SHP77 treated with DMSO at 0.1 percent for 48 hours (cell line): Measurements from ENCODE around the gene CCBE1.
"Not testable (repeated sequence)": the region's sequence is repeated elsewhere in the genome, so short reads cannot be mapped to it uniquely, and the experiment has no call there.

ENCODE experiments used
- DNase-seq: peaks from one replicate; lab custom pipeline; 2025; lab: John Stamatoyannopoulos, UW

The CCBE1 gene

DNA sequence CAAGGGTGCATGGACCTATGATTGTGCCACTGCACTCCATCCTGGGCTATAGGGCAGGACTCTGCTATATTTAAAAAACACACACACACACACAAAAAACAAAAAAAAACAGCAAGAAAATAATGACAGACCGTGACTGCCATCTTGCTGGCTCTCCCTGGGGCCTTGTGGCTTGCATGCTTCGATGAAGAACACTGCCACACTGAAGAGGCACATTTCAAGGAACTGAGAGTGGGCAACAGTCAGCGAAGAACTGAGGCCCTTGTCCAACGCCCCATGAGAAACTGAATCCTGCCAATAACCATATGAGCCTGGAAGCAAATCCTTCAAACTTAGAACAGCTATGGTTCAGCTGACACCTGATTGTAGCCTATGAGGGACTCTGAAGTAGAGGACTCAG lies 158.1 kb downstream of the CCBE1 start:
- no peak for DNase-seq

DNA sequence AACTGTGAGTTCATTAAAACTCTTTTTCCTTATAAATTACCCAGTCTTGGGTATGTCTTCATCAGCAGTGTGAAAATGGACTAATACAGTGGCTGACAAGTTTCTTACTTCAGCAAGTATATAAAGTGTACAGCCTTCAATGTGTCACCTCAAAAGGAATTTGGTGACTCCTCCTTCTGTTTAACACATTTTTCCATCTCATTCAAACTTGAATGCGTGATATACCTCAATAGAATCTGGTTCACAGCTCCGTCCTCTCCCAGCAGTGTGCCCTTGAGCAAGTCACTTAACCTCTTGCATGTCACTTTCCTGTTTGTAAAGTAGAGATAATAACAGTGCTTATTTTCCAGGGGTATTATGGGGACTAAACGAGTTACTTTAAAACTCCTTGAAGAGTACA lies 159.6 kb downstream of the CCBE1 start:
- DNase-seq = no peak

DNA sequence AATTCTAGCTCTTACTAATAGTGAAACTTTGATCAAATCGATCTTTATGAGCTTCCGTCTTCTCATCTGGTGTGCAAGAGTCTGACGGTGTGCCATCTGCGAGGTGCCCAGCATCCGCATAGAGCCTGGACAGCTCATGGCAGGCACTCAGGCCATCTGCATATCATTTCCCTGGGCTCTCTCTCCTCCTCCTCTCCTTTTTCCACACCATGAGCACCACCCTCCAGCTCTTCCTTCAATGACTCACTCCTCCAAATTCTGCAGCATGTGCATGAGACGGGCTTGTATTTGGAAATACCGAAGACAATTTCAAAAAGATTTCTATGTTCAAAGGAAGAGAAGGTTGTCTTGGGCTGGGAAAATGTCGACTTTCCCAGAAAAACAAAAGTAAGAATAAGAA lies 161.1 kb downstream of the CCBE1 start:
- DNase-seq = no peak

- no peak for DNase-seq
Observed at GRCh38 chr18:59535055-59535454, 162.2 kb downstream of the CCBE1 start.

DNA sequence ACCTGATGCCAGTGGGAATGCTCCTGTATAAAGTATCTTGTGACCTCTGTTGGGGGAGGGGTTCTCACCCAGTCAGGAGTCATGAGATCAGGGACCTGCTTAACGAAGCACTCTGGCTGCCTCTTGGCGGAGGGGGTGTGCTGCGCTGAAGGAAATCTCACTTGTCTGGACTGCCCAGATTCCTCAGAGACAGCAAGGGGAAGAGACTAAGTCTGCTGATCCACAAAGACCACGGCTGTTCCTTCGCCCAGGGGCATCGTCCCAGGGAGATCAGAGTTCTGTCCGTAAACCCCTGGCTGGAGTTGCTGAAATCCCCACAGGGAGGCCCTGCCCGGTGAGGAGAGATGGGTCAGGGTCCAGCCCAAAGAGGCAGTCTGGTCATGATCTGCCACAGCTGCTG lies 168.4 kb downstream of the CCBE1 start:
- DNase-seq = no peak

GRCh38 chr18:59520562-59521355 lies 176.5 kb downstream of the CCBE1 start:
- no peak for DNase-seq

DNA sequence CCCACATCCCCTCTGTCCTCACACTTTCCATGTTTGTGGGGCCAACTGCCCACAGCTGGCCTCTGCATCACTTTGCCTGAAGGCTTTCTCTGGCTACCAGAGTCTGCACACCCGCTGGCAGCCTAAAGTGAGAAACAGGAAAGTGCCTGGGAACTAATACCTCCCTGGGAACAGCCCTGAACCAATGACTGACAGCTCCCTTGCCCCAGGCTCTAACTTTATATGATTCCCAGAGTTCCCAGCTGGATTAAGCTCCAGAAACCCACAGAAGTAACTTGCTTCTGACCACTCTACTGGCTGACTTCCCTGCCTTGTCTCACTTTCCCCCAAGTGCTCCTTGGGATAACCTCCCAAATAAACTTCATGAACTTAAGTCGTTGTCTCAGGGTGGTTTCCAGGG lies 178.5 kb downstream of the CCBE1 start:
- DNase-seq = no peak

DNA sequence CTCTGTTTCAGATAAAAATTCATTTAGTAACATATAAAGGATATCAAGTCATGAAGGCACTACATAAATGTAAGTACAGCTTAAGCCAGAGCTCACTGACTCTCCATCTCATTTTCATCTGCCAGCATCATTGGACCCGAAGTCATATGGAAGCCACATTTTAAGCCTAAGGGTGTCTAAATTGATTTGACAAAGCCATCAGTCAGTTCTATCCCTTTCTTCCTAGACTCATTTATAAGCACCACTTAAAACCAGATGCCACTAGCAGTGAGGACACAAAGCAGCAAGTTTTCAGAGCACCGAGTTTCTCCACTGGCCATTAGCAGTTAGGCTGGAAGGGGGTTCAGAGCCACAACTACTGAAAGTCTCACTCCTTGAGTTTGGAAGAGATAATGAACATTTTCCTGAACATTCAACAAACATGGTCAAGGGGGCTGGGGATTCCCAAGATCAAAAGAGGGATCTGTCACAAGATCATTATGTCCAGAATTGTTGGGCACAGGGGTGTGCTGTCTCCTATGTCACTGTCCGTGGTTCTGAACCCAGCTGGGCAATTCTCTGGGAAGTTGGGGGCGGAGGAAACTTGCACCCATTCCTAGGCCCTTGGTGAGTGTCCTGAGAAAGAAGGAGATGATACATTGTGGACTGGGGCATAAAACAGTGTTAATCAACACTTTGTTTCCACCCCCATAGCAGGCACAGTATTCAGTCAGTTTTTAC lies 179.6 kb downstream of the CCBE1 start:
- DNase-seq = no peak

DNA sequence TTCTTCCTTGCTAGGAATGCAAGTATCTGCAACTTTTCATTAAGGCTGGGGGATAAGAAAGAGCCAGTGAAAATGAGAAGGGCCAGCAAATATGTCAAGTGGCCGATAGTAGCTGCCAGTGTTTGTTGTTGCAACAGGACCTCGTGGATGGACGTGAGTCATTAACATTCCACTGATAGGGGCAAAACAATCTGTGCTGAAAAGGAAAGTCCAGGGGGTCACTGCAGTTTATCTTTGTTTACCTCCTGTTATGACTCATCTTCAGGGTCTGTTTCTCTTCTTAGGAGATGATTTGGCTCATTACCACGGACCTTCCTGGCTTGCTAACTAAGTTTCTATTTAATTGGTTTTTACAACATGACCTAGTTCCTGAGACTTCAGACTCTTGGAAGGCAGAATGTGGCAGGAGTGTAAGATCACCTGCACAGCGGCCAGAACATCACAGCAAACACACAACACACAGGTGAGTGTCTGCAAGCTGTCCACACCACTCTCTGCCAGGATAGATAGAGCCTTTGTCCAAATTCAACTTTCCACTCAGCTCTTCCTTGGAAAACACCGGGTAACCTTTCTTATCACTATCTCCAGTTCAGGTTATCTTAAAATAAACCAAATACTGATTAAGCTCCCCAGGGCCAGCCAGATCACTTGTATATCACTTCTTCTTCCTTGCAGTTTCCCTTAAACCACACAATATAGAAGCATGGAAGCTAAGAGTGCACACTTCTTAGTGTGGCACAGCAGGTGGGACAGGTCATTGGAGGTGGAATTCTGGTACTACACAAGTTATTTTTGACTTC lies 180.7 kb downstream of the CCBE1 start:
- DNase-seq = no peak

GRCh38 chr18:59515956-59516355 lies 181.3 kb downstream of the CCBE1 start:
- DNase-seq = not testable (repeated sequence)

GRCh38 chr18:59515147-59515546 lies 182.1 kb downstream of the CCBE1 start:
- DNase-seq = no peak

DNA sequence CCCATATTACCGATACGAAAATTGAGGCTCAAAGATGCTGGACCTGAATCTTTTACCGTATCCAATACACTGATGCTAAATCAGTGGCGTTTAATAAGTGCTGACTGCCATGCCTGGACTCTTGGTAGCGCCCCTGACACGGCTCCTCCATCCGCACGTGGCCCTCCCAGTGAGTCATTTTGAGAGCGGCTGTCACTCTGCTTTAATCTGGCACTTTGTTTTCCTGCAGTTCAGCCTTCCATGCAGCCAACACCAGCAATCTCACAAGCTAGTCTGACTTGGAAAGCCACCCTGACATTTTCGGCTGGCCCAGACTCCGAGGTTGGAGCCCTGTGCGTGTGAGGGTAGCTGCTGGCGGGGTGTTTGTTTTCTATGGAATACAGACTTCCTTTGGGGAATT lies 183.0 kb downstream of the CCBE1 start:
- no peak for DNase-seq

DNA sequence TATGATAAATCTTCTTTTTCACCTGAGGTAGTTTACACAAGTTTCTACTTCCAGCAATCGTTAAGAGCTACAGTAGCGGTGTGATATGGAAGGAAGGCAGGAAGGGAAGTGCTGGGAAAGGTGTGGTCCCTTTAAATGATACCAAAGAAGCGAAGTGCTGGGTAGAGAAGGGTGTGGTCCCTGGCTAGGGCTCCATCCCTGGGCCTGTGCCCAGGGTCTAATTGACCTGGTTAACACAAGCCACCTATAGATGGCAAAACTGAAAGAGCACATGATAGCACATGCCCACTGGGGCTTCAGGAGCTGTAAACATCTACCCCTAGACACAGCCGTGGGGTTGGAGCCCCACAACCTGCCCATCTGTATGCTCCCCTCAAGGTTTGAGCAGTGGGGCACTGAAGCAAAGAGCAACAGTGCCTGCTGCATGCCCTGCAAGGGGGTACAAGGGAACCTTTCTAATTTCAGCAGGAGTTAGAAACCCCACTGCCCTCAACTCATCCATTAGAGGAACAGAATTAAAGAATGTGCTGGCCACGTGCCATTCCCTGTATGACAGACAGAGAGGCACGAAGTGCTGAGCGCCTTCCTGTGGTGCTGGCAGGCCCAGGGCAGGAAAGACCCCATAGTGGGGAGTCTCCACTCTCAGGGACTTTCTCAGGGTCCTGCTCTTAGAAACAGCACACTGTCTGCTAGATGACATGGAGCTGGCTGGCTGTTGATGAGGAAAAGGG lies 185.0 kb downstream of the CCBE1 start:
- no peak for DNase-seq

DNA sequence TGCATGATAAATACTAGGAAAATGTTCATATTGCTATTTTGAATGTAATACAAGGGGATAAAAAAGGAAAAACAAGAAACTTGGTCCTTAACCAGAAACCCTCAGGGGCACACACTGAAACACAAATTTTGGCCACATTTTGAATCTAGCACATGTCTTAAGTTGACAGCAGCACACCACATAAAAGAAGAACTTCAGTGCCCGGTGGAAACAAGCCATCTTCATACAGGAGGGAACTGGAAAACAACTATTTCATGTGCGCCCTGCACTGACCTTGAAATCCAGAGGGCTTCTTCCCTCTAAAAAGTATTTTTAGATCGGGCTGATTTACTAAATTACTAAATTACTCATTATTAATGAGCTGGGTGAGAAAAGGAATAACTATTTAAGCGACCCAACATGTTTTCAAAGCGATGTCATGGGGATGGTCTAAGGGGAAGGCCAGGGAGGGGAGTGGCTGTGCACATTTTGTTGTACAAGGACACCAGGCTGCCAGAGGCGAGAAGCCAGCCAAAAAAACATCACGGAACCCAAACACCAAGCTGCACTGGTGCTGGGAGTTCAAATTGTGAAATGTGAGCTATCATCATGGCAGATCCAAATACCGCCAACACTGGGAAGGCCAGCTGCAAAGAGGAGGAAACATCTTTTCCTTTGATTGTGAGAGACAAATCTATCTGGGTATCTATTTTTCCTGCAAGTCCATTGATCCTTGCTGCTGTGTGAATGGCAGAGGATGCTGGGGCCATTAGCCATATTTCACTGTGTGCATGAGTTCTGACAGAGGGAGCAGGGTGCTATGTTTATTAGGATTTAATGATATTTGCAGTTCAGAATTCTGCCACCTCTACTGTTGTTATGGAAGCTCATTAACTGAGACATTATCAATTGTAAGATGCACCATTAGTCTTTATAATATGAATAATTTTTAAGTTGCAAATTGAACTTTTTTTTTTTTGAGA lies 187.5 kb downstream of the CCBE1 start:
- no peak for DNase-seq

DNA sequence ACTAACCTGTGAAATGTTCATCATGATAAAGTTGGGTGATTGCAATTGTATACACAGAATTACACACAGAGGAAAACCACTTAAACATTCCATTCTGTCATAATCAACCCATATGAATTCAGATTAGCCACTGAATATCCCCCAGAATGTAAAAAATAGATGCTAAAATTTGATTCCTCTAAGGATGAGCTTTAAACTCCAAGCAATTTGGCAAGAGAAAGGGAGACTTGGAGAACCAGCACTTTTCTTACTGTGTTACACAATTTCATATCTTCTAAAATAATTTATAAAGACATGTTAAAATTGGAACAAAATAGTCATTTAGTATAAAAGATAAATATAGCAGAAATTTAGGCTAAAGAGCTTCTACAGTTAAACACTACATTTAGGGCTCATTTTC lies 191.9 kb downstream of the CCBE1 start:
- DNase-seq = no peak

DNA sequence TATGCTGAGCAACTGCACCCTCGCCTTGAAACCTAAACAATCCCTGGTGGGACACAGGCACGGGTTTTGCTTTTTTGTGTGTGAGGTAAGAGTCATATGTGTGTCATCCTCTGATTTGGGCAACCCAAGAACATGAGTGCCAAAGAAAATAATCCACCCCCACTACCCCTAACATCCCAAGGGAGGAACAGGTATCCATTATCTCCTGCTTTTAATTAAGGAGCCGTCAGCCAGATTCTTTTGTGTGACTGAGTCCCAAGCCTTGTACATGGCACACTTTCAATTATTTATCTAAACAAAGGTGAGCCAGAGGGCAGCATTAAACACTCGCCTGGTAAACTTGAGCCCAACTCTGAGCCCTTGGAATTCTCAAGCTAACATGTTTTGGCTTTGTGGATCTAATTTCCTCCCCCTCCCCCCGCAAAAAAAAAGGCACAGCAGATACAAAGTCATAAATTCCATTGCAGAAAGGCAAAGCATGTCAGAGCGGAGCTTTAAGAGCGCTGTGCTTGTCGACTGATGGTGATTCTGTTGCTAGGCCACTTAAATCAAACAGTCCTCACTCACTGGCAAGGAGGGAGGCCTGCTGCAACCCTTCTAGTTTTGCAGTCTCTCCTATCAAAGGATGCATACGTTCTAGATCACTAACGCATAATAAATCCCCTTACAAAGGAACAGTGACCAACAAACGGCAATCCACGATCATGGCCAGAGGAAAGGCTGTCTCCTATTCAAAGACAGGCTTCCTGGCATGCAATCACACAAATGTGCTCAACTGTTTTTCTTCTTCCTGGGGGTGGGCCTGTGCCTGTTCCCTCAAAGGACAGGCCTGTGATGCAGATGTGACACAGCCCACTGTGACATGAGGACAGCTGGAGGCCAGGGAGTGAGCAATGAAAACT lies 194.7 kb downstream of the CCBE1 start:
- DNase-seq = no peak

- no peak for DNase-seq
Observed at GRCh38 chr18:59501920-59502273, 195.3 kb downstream of the CCBE1 start.

- no peak for DNase-seq
Observed at GRCh38 chr18:59500765-59501164, 196.5 kb downstream of the CCBE1 start.

DNA sequence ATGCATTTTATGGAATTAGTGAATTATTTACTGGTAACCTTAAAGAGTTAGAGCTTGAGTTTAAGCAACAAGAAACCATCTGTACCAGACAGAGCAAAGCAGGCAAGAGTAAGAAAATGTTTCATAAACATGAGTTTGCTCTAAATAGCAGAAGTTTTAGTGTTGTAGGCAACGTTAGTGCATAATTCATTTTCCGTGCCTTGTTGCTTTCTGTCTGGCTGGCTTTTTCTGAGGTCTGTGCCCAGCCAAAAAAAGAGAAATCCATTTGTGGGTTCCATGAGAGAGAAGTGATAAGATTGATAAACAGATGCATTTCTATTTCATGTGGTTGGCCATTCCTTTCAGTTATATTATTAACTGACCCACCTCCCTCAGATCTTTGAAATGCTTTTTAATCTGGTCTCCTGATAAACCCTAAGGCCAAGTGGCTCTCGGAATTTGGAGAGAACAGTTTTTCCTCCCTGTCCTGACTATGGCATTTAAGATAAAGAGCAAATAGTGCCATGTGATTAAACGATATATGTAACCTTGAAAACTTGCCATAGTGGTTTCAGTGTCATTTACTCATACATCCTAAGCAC lies 198.6 kb downstream of the CCBE1 start:
- no peak for DNase-seq
